ENCODE results near the gene ZNF536.

Gene ZNF536

DNA sequence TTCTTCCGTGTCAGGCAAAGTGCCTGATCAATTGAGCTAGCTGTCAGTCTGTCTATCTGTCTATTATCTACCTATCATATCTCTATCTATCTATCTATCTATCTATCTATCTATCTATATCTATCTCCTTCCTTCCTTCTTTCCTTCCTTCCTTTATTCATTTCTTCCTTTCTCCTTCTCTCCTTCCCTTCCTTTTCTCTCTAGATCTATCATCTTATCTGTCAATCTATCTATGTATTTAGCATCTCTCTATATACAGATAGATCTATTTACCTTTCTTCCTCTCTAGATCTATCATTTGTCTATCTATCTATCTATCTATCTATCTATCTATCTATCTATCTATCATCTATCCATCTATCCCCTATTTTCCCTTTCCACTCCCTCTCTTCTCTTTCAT is 5.9 kb upstream of the ZNF536 start:
- no peak for DNase-seq

DNA sequence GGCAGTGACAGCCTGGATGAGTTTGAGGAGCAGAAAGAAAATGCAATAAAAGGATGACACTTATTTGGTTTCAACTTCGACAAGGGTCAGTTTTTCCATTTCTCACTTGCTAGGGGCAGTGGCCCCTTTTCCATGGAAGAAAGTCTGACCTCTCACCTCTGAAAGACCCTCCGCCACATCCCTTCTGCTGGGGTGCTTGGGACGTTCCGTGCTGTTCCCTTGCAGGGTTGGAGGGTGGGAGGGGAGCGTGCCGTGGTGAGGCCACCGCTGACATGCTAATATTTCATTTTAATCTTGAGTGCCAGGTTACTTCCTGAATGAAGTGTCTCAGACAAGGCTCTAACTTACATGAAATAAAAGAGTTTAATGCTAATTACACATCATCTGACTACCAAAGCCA is 5.2 kb upstream of the ZNF536 start:
- DNase-seq, result no peak

DNA sequence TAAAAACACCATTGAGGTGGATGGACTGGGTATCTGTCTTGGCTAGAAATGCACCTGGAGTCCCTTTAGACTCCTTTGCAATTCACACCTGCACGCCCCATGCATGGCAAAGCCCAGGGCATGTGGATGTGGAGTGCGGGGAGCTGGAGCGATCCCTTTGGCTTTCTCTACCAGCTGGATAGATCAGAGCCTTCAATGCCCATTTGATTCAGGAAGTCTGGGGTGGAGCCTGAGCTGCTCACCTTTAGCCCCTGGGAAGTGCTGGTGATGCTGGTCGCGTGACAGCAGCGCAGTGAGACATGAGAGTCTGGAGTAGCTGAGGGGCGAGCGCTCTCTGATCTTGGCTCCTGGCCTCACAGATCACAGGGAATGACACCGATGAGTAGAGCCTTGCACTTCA is 4.8 kb upstream of the ZNF536 start:
- DNase-seq, result no peak

DNA sequence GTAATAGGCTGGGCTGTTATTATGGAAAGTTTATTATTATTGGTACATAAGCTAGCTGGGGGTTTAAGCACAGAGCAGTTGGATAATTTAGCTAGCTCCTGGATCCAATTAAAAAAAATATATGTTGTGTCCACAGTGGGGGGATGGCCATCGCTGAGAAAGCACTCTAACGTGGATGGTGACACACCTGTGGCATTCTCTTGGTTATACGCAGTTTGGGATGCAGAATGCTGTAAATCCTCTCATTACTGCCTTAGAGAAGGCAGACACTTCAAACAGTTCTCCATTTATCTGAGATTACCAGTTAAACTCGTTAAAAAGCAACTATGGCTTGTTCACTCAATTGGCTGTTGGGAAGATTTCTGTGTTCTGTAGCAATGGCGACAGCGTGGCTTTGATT is 2.4 kb upstream of the ZNF536 start:
- DNase-seq, result no peak

DNA sequence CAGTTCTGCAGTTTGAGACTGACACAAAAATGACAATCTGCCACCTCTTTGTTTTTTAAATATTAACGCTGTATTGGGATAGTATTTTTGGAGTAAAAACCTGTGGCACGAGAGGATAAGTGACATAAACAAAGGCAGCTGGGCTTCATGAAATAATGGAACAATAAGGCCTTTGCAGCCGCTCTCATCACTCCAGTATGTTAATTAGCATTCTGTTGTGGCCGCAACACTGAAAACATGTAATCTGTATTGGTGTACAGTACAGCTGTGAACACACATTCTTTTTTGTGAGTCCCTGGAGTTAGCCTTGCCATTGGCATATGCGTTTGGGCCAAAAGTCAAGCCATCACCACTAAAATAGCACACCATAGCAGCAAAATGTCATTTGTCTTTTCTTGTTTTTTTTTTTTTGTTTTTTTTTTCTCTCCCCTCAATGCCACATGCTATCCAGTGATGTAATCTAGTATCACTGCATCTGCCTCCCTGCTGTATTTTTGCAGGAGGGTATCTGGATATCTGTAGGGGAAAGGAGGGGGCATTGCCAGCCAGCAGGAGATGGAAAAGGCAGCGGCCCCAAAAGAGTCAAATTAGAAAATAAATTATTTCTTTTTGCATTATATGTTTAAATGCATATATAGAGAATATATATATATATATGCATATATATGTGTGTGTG is 885 bp upstream of the ZNF536 start:
- no peak for DNase-seq

DNA sequence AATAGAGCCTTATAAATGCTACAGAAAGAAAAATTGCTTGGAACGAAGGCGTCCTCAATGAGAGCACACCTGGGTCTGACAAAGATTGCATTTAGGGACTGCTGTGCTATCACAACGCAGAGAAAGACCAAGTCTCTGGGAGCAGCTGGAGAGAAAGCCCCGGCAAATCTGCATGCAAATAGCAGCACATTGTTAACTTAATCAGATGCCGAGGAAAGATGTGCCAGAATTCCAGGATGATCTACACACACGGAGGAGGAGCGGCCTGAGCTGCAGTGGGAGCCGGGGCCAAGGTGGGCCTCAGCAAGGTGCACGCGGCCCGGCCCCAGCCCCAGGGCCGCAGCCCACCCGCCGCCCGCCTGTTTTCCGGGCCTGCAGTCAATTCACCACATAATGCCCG is 1.4 kb downstream of the ZNF536 start:
- DNase-seq, result no peak

DNA sequence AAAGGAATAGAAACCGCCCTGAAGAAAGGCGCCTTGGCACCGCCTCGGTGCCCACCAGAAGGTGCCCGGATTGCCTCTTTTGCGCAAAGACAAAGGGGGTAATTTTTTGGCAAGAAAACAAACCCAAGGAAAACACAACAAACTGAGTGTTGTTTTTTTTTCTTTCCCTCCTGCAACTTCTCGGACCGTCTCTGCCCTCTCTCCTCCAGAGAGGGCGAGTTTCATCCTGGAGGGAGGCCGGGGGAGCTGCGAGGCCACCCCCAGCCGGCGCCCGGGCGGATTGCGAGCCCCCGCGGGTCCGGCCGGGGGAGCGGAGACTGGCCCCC is 2.3 kb downstream of the ZNF536 start:
- DNase-seq, result no peak

DNA sequence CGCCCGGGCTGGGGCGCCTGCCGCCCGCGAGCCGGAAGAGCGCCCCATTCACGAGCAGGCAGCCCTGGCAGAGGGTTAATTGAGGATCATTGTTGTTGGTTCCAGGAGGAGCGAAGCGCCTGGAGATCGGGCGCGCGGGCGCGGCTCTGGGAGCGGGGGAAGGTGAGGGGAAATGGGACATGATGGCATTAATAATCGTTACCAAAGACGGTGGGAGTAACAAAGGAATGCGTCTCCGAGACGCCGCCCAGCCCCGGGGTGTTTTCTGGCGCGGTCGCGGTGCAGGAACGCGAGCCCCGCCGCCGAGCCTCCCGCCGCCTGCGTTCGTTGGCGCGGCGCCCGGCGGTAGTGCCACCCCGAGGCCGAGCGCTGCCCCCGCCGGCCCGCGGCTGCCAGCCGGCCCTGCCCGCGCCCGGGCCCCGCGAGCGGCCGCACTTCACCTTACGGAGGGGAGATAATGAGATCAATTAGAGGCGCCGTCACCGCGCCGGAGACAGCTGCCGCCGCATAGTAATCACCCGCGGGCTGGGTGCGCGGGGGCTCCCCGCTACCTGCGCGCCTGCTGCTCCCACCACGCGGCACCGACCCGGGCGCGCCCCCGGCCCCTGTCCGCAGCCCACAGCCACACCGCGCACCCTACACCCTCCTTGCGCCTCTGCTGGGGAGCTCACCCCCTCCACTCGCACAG is 2.8 kb downstream of the ZNF536 start:
- DNase-seq, result no peak

DNA sequence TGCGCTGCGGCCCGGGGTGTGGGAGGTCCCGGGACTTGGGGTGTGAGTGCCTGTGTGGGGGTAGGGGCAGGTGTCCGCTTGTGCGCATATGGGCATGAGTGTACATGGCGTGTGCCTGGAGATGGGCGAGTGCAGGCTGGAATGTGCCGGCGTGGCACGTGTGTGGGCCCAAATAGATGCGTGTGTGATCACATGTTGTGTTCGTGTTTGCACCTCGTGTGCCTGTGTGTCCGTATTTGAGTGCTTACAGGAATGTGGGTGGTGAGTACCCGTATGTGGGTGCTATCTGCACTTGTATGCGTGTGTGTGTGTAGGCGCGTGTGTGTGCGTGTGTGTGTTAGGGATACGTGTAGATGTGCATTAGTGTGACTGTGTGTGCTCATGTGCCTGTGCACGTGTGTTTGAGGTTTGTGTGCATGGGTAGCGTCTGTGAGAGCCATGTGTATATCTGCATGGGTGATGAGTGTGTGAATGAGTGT is 3.4 kb downstream of the ZNF536 start:
- no peak for DNase-seq

DNA sequence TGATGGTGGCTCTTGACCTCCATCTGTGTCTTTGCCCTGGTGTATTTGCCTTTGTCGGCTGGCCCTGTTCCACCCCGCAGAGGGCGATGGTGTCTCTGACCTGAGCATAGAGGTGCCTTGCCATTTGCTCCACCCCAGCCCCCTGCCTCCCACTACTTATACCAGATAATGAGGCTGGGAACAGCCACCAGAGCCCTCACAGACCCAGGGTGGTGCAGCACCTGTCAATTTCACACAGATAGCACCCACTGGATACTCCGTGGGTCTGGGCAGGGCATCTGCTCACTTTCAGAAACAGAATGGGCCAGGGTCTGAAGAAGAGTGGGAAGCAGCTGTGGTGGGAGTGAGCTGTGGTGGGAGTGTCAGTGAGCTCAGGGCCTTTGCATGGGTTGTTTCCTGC is 4.1 kb downstream of the ZNF536 start:
- no peak for DNase-seq

DNA sequence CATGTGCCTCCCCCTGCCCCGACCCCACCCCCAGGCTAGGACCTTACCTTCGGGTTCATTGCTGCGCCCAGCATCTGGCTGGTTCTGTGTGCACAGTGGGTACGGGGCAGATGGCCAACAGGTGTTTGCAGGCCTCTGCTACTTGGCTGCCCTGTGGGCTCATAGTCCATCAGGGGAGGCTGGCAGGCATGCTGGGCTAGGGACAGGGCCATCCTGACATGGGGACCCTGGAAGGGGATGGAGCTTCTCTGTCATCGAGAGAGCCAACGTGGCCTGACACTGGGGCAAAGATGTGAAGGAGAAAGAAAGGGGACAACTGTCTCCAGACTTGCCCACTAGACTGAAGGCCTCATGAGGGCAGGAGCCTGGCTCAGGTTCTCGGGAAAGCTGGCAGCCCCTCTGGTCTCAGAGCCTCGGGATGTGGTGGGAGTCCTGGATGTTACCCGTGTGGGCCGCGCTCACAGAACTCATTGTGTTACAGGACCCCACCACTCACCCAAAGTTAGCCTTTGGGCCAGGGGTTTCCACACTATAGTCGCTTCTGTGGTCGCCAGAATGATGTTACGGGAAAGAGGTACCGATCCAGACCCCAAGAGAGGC is 4.7 kb downstream of the ZNF536 start:
- no peak for DNase-seq

DNA sequence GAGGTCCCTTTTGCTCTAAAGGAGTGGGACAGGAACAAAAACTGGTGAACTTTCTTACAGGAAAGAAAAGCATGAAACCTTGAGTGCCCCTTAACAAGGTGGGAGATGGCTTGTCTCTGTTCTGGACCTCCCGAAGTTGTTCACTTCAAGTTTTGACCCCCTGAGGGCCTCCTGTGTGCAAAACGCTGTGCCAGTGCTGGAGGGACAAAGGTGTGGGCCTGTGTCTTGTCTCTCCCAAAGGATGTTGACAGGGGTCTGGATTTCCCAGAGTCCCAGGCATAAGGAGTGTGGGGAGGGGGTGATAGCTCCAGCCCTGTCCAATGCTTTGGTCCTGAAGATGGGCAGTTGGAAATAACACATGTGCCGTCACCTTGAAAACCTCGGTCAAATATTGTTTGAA is 6.5 kb downstream of the ZNF536 start:
- no peak for DNase-seq

DNA sequence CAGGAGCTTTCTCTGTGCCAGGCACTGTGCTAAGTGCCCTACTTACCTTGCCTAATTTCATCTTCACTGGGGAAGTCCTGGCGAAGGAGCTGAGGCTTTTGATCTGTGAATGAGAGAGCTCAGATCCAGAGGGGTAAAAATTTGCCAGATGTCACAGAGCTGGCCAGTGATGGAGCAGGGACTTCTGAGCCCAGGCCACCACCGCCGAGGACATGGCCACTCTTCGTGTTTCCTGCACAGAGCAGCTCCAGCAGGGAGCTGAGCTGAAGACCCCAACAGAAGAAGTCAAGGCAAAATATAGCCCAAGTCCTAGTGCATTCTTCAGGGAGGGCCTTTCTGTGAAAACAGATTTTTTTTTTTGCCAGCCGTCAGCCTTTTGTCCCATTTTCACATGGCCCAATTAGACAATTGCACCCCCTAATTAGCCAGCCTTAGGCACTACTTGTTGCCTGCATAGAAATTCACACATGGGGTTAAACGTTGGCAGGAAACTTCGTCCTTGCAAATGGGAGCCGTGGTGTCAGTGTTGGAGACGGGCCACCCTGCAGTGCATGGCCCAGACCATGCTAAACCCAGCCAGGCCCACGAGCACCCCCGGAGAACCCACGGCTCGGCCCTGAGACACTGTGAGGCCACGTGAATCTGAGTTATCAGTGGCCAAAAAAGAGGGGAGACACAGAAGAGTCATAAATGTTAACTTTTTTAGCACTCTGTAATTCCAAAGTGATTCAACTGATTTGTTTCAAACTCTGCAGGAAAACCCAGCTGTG is 7.8 kb downstream of the ZNF536 start:
- DNase-seq, result no peak

DNA sequence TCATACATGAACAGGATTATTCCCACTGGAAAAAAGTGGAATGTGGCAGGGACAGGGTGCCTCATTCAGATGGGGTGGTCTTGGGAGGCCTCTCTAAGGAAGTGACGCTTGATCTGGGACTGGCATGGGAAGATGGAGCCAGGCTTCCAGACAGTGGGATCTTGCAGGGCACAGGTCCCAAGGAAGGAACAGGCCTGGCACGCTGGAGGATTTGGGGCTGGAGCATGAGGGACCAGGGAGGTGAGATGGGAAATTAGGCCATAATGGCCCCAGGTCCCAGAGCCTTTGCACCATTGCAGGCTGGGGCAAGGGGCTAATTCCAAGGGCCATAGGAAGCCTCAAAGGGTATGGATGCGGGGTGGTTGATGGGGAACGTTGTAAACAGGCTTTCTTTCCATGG is 9.2 kb downstream of the ZNF536 start:
- DNase-seq, result no peak

DNA sequence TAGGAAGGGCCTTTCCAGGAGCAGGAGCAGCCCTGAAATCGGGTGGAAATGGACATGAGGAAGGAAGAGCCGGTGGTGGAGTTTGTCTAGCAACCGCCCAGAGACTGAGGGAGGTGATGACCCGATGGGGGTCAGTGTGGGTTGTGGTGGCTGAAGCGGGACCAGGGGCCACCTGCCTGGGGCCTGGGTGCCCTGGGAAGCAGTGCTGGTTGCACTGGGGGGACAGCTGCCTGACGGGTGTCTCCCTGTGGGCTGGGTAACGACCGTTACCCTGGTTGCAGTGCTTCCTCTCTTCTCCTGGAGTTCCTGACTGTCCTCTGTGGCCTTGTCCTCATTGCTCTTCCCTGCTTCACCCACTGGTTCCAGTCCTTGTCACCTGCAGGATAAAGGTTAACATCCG is 13.0 kb downstream of the ZNF536 start:
- no peak for DNase-seq

DNA sequence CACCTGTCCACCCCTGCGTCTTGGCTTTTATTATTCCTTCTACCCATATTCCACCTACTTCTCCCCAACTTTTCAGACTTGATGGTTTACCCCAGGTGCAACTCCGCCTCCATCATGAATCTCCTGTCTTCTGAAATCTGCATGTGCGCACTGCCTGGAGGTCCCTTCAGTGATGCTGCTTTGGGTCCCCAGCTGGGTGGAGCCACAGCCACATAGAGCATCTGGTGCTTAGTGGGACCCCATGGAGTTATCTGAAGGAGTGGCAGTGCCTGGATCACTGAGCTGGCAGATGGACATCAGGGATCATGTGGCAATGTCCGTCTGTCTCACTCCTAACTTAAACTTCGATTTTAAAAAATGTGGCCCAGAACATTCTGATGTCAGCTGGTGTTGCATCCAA is 13.5 kb downstream of the ZNF536 start:
- DNase-seq, result no peak

DNA sequence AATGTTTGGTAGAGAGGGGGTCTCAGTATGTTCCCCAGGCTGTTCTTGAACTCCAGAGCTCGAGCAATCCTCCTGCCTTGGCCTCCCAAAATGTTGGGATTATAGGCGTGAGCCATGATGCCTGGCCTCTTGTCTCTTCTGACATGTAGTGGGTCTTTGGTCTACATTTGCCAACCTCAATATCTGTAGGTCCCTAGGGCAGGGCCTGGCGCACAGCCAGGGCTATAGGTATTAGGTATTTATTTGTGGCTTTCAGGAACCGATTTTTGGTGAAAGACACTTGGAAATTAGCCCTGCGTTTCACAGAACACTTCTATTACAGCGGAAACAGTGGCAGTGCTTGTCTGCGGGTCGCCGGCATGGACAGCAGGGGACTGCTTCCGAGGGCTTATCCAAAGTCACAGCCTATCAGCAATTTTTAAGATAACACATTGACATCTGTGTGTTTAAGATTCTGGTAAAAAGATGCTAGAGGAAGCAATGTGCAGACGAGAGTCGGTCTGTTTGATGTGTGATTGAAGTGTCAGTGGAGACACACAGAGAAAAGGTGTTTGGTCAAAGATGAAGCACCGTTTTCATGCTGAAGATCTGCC is 14.5 kb downstream of the ZNF536 start:
- no peak for DNase-seq

DNA sequence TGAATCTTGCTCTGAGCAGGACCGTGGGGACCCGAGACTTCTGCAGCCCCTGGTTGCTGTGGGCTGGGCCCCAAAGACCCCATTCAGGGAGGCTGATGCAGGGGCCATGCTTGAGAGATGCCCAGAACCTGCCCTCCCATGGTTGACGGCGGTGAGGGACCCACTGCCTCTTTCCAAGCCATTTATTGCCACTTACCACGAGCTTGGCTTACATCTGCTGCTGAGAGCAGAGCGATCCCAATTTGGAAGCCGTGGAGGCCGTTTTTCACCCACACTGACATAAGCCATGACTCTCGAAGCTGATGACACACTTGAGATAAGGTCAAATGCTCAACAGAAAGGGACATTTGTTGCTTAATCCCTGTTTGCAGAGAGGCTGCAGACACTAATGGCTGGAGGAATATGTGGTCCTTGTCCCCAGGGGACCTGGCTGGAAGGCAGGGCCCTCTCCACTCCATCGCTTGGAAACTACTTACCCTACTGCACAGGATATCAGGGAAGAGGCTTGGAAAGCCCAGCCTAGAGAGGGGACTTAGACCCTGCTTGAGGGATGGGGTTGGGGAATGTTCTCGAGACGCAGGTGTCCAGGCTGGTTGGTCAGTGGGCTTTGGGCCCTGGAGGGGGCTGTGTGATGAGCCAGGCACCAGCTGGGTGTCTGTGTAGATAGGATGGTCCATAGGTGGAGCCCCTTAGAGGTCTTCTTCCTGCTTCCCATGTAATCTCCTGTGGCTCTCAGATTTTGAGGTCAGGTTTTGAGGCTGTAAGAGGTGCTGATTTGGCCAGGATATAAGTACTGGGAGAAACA is 15.3 kb downstream of the ZNF536 start:
- no peak for DNase-seq

DNA sequence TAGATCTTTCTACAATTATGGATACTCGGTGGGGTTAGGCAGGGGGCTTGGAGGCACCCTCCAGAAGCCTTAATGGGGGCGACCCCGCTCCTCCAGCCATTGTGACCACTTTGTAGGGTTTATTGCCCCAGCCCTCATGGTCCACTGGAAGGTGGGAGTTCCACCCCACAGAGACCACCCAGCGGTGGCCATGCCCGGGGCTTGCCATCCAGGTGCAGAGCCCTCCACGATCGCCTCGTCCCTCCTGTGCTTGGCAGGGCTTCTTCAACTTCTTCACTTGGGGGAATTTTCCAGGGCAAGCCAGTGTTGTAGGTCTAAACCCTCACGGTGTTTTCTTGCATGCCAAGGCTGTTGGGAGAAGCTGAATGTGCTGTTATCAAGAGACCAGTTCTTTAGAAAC is 16.1 kb downstream of the ZNF536 start:
- no peak for DNase-seq

DNA sequence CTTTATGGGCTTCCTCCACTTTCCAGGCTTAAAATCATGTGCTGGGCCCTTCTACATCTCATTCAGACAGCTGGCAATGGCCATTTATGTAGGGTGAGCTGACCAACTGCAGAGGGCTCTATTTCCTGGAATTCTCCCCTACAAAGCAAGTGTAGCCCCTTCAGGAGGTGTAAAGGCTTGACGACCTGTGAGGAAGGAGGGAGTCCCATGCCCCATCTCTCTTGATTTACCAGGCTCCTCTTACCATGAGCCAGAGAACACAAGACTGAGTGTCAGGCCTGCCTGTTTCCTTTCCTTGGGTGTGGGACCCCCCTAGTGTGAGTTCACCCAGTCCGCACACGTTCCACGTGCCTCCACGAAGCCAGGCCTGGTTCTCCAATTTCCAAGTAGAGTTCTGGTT is 16.6 kb downstream of the ZNF536 start:
- DNase-seq, result no peak

DNA sequence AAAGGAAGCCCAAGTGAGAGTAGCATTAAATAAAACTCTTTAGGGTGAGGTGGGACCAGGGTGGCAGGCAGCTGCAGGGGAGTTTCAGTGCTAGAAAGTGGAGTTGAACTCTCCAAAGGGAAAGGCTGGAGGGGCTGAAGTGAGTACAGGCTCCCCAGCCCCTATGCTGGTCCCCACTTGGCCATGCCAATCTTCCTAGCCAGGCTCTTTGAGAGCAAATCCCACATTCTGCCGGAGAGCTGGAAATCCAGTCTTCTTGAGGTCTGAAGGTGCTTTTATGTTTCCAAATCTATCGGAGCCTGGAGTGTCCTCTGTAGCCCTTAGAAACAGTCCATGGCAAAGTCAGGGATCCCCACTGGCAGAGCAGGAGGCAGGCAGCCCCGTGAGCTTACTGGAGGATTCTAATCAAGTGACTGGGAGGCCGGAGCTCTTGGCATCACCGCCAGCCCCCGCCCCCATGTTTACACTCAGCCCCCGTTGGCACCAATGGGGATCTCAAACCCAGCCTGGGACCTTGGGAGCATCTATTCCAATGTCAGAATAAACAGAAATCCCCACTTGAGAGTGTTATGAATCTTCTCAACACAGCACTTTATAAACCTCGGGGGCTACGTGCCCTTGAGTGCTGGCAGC is 18.3 kb downstream of the ZNF536 start:
- no peak for DNase-seq

DNA sequence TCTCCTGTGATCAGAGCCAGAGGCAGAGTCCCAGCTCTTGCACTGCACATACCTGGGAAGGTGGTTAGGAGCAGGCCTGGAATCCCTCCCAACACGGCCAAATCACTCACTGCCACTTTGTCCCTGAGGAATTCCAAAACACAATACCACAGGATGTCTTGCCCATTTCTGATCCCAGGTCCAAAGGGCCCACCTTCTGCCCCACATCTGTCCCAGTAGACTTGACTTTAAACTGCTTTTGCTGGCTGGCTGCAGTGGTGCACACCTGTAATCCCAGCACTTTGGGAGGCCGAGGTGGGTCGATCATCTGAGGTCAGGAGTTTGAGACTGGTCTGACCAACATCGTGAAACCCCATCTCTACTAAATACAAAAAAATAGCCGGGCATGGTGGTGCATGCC is 18.9 kb downstream of the ZNF536 start:
- no peak for DNase-seq

Measured in activated naive CD4-positive, alpha-beta T cell treated with anti-CD3 and anti-CD28 coated beads, Interleukin-2, amount 50 U/mL, for 16 hours (primary cell).